Diencephalon (tissue), 1 donor: ENCODE measurements around the gene UCP2. TPM values are rescaled to one million over a fixed set of nuclear protein-coding genes. Genes with fewer than 3 reads are reported as not detected.

Experiments
- total RNA-seq: library from RNA; depleted of rRNA; stranded (reverse); fragments of >200 nt; gene quantifications from one replicate; pipeline ENCODE4 v1.2.3, GENCODE V29; 2014

Gene UCP2
- total RNA-seq, result 8.8 TPM

GRCh38 chr11:73982595-73982989, at the start of gene UCP2:
TSS of gene UCP2 (minus strand) at chr11:73982843. CDS start at chr11:73978378, 4,465 bp downstream.

GRCh38 chr11:74008373-74009229, 26.0 kb upstream of the UCP2 start, which contains the start of gene UCP3:
TSS of gene UCP3 (minus strand) at chr11:74009085. CDS start at chr11:74007042, 2,043 bp downstream.

GRCh38 chr11:73950869-73951710, 31.6 kb downstream of the UCP2 start, which contains the start of gene DNAJB13:
TSS of gene DNAJB13 (plus strand) at chr11:73951026. CDS start at chr11:73951070, 44 bp downstream.

Other genes starting within 250 kb of the UCP2 start
- gene RAB6A, start 221.8 kb downstream of the UCP2 start, total RNA-seq, result 337 TPM
- gene MRPL48, start 195.0 kb downstream of the UCP2 start, total RNA-seq, result 38.3 TPM
- 26.1 TPM for gene COA4, start 106.0 kb downstream of the UCP2 start, total RNA-seq
- gene PAAF1, start 105.8 kb downstream of the UCP2 start, total RNA-seq, result 23.1 TPM
- gene DNAJB13, start 31.8 kb downstream of the UCP2 start, total RNA-seq, result 0.23 TPM
- 1.8 TPM for gene UCP3, start 26.2 kb upstream of the UCP2 start, total RNA-seq
- 21.0 TPM for gene C2CD3, start 188.2 kb upstream of the UCP2 start, total RNA-seq
- 68.0 TPM for gene PPME1, start 188.4 kb upstream of the UCP2 start, total RNA-seq